DOHH2 (cell line): ENCODE data around the gene MKKS.

Experiments
- EZH2phosphoT487 ChIP-seq: fragments of 200-600 bp; sonication (generic); IDR thresholded peaks from 2 replicates; pipeline ENCODE4 v1.6.1; 2017; ENCODE audit warnings: borderline replicate concordance, mild to moderate bottlenecking, antibody characterized with exemption, low read length, moderate library complexity, mixed read lengths
- TF ChIP-seq, protein P1 (sequence below): fragments of 200-600 bp; sonication (generic); IDR thresholded peaks from one replicate; pipeline ENCODE4 v1.5.1; 2014; ENCODE audit warnings: antibody characterized with exemption, mild to moderate bottlenecking, low read depth, low read length; ENCODE audit not compliant: poor library complexity, severe bottlenecking

DNA sequence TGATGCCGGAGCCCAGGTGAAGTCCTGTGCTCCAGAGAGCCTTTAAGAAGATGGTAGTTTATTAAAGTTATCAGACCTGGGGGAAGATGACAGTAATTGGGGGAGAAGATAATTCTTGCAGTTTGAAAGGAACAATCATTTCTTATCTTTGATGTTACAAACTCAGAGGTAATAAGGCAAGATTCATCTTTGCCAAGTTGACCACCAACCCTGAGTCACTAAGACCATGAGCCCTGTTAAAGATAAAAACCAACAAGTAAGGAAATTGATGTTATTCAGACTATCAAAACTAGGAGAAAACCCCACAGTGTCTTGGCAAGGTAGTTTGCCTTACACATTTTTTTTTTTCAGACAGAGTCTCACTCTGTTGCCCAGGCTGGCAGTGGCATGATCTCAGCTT, 73.1 kb downstream of the MKKS start:
- TF ChIP-seq, protein P1, sequence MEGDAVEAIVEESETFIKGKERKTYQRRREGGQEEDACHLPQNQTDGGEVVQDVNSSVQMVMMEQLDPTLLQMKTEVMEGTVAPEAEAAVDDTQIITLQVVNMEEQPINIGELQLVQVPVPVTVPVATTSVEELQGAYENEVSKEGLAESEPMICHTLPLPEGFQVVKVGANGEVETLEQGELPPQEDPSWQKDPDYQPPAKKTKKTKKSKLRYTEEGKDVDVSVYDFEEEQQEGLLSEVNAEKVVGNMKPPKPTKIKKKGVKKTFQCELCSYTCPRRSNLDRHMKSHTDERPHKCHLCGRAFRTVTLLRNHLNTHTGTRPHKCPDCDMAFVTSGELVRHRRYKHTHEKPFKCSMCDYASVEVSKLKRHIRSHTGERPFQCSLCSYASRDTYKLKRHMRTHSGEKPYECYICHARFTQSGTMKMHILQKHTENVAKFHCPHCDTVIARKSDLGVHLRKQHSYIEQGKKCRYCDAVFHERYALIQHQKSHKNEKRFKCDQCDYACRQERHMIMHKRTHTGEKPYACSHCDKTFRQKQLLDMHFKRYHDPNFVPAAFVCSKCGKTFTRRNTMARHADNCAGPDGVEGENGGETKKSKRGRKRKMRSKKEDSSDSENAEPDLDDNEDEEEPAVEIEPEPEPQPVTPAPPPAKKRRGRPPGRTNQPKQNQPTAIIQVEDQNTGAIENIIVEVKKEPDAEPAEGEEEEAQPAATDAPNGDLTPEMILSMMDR = no peak
- no peak for TF ChIP-seq EZH2phosphoT487
